IMR-90 (cell line): ENCODE data around the gene EMC8. TPM values are rescaled to one million over a fixed set of nuclear protein-coding genes. Genes with fewer than 3 reads are reported as not detected.

Experiments used
- ATAC-seq: fragments of 200-7000 bp; cut with Tn5 transposase; 2 replicates; pipeline ENCODE4 v1.9.1; 2020; ENCODE audit warnings: low read depth, mild to moderate bottlenecking, moderate library complexity
- BruUV-seq: library from RNA; stranded (reverse); fragments of 400-500 nt; replicated peaks from 2 replicates; lab custom pipeline; 2021; lab: Mats Ljungman, UMichigan
- CTCF ChIA-PET: fragments of 300-600 bp; formaldehyde crosslinking; extraction: SDS; loops from one replicate; lab custom pipeline; 2021; ENCODE audit warnings: antibody characterized with exemption; lab: Yijun Ruan, JAX
- POLR2A ChIA-PET: fragments of 300-600 bp; sonication (Branson Sonifier 250); formaldehyde crosslinking; loops from one replicate; lab custom pipeline; 2022; ENCODE audit warnings: antibody characterized with exemption; ENCODE audit not compliant: unreplicated experiment; lab: Charles Lee
- DNase-seq: peaks from one replicate; pipeline ENCODE4 v3.0.0; 2013
- H2AFZ ChIP-seq: replicated peaks from 2 replicates; pipeline ENCODE3; 2013; ENCODE audit warnings: low read length, mild to moderate bottlenecking; ENCODE audit not compliant: poor library complexity
- H2AK5ac ChIP-seq: 2 replicates; pipeline ENCODE4 v1.6.1; 2013; ENCODE audit warnings: low read depth, low read length, inconsistent platforms
- H2AK9ac ChIP-seq: replicated peaks from 2 replicates; pipeline ENCODE3; 2013; ENCODE audit warnings: mild to moderate bottlenecking, low read depth, low read length, moderate library complexity; ENCODE audit not compliant: poor library complexity
- H2BK120ac ChIP-seq: 2 replicates; pipeline ENCODE4 v1.6.1; 2013; ENCODE audit warnings: low read depth, low read length, inconsistent platforms
- H2BK15ac ChIP-seq: 3 replicates; pipeline ENCODE4 v1.6.1; 2013; ENCODE audit warnings: low read depth, low read length, inconsistent platforms
- H2BK20ac ChIP-seq: 2 replicates; pipeline ENCODE4 v1.6.1; 2013; ENCODE audit warnings: low read depth, mild to moderate bottlenecking, inconsistent platforms, low read length, moderate library complexity
- H2BK5ac ChIP-seq: 2 replicates; pipeline ENCODE4 v1.6.1; 2013; ENCODE audit warnings: mild to moderate bottlenecking, low read depth, low read length, inconsistent platforms; ENCODE audit not compliant: poor library complexity, severe bottlenecking
- H3K14ac ChIP-seq: replicated peaks from 2 replicates; pipeline ENCODE4 v1.6.1; 2013; ENCODE audit warnings: low read depth, low read length, inconsistent platforms
- H3K18ac ChIP-seq: 2 replicates; pipeline ENCODE4 v1.6.1; 2013; ENCODE audit warnings: low read depth, low read length, control low read depth
- H3K23ac ChIP-seq: 2 replicates; pipeline ENCODE4 v1.6.1; 2013; ENCODE audit warnings: low read depth, low read length, inconsistent platforms
- H3K27ac ChIP-seq: 2 replicates; pipeline ENCODE4 v1.5.1; 2013; ENCODE audit warnings: mild to moderate bottlenecking, control low read depth, low read length; ENCODE audit not compliant: insufficient read depth
- H3K27me3 ChIP-seq: 2 replicates; pipeline ENCODE4 v1.6.1; 2013; ENCODE audit warnings: low read length; ENCODE audit not compliant: control insufficient read depth, insufficient read depth
- H3K36me3 ChIP-seq: 2 replicates; pipeline ENCODE4 v1.6.1; 2013; ENCODE audit warnings: low read length, mixed read lengths; ENCODE audit not compliant: control insufficient read depth, insufficient read depth
- H3K4ac ChIP-seq: 2 replicates; pipeline ENCODE4 v1.6.1; 2013; ENCODE audit warnings: low read depth, low read length, inconsistent platforms
- H3K4me1 ChIP-seq: 2 replicates; pipeline ENCODE4 v1.6.1; 2013; ENCODE audit warnings: low read length, mixed read lengths; ENCODE audit not compliant: control insufficient read depth, insufficient read depth
- H3K4me2 ChIP-seq: 2 replicates; pipeline ENCODE4 v1.6.1; 2013; ENCODE audit warnings: low read depth, mild to moderate bottlenecking, control low read depth, low read length, moderate library complexity
- H3K4me3 ChIP-seq: 2 replicates; pipeline ENCODE4 v1.5.1; 2013; ENCODE audit warnings: low read depth, mild to moderate bottlenecking, control low read depth, low read length, moderate library complexity; ENCODE audit not compliant: insufficient read depth
- H3K56ac ChIP-seq: 2 replicates; pipeline ENCODE4 v1.6.1; 2013; ENCODE audit warnings: low read length, inconsistent platforms; ENCODE audit not compliant: insufficient read depth; ENCODE audit errors: extremely low read depth
- H3K79me1 ChIP-seq, 2 experiments: 2 replicates each; pipeline ENCODE4 v1.6.1; 2013; ENCODE audit warnings: low read length in 2 of 2, inconsistent platforms in 1 of 2, low read depth in 1 of 2
- H3K9ac ChIP-seq: 2 replicates; pipeline ENCODE4 v1.6.1; 2013; ENCODE audit warnings: low read depth, low read length, control low read depth
- H3K9me1 ChIP-seq: 2 replicates; pipeline ENCODE4 v1.6.1; 2013; ENCODE audit warnings: low read length, inconsistent platforms; ENCODE audit not compliant: insufficient read depth
- H3K9me3 ChIP-seq: 2 replicates; pipeline ENCODE4 v1.6.1; 2013; ENCODE audit warnings: low read length; ENCODE audit not compliant: control insufficient read depth, insufficient read depth
- H4K20me1 ChIP-seq: 2 replicates; pipeline ENCODE4 v1.6.1; 2013; ENCODE audit warnings: low read length, inconsistent platforms; ENCODE audit not compliant: insufficient read depth
- H4K5ac ChIP-seq: 2 replicates; pipeline ENCODE4 v1.6.1; 2013; ENCODE audit warnings: mild to moderate bottlenecking, low read depth, low read length, control low read depth
- H4K8ac ChIP-seq, 2 experiments: 2 replicates each; pipeline ENCODE4 v1.6.1; 2013; ENCODE audit warnings: low read depth in 2 of 2, low read length in 2 of 2, control low read depth in 1 of 2, inconsistent platforms in 1 of 2
- H4K91ac ChIP-seq: 2 replicates; pipeline ENCODE4 v1.6.1; 2013; ENCODE audit warnings: low read depth, low read length, inconsistent platforms; ENCODE audit not compliant: insufficient read depth
- CEBPB ChIP-seq: IDR thresholded peaks from 2 replicates; pipeline ENCODE4 v1.6.1; 2012; ENCODE audit warnings: low read depth, low read length, improper control_type of control experiment
- CHD1 ChIP-seq: IDR thresholded peaks from 2 replicates; pipeline ENCODE4 v1.6.1; 2012; ENCODE audit warnings: low read depth, low read length, improper control_type of control experiment
- ELK1 ChIP-seq: fragments of 150-350 bp; IDR thresholded peaks from 2 replicates; pipeline ENCODE4 v1.6.1; 2016; ENCODE audit warnings: low read depth, mild to moderate bottlenecking, low read length, moderate library complexity, borderline replicate concordance
- FOS ChIP-seq: fragments of 150-350 bp; IDR thresholded peaks from 2 replicates; pipeline ENCODE4 v1.6.1; 2016; ENCODE audit warnings: low read depth, low read length
- MAFK ChIP-seq: IDR thresholded peaks from 2 replicates; pipeline ENCODE4 v1.6.1; 2012; ENCODE audit warnings: low read depth, low read length, improper control_type of control experiment
- MXI1 ChIP-seq: IDR thresholded peaks from 2 replicates; pipeline ENCODE4 v1.6.1; 2012; ENCODE audit warnings: low read depth, mild to moderate bottlenecking, low read length, moderate library complexity, borderline replicate concordance
- RAD21 ChIP-seq: IDR thresholded peaks from 2 replicates; pipeline ENCODE4 v1.6.1; 2012; ENCODE audit warnings: low read length, improper control_type of control experiment
- WGBS, 2 experiments: methylation state at CpG; one replicate each; pipeline versions ENCODE4 v1.1.5 to v1.1.7; 2013; ENCODE audit warnings: missing lambda C conversion rate in 2 of 2; ENCODE audit not compliant: insufficient read length in 1 of 2; ENCODE audit errors: extremely low coverage in 2 of 2; 5-methylcytosine and 5-hydroxymethylcytosine counted together
- dilution Hi-C: fragments of 300-500 bp; cut with HindIII; formaldehyde crosslinking; loops from one replicate; pipeline ENCODE4 v1.14.3; 2018; ENCODE audit warnings: low sequenced_read_pairs; ENCODE audit not compliant: unreplicated experiment
- in situ Hi-C: fragments of 300-500 bp; cut with MboI; formaldehyde crosslinking; loops from 3 replicates; pipeline ENCODE4 v1.14.3; 2019; ENCODE audit warnings: low sequenced_read_pairs, inconsistent platforms, mixed read lengths
- intact Hi-C: fragments of 100-400 bp; cut with micrococcal nuclease; formaldehyde crosslinking; loops from 2 replicates; pipeline ENCODE4 v1.10.0; 2022
- polyA plus RNA-seq, 3 experiments: library from polyadenylated mRNA; depleted of rRNA; stranded (reverse); fragments of >200 nt; gene quantifications; 2 replicates each; pipeline ENCODE4 v1.2.3, GENCODE V29; 2012; ENCODE audit warnings: low replicate concordance in 1 of 3
- total RNA-seq: library from RNA; depleted of rRNA; stranded (reverse); fragments of >200 nt; gene quantifications from 2 replicates; pipeline ENCODE4 v1.2.3, GENCODE V29; 2012

Gene EMC8
- total and polyA plus RNA-seq, 2 of the 4 experiments (the other 2 are of a cell fraction), result 23.7 to 48.9 TPM

- in situ Hi-C loops, result loop anchor here (10.0 kb wide), 1 partner anchor 155 kb away; no protein-coding TSS in a partner anchor
Measured at GRCh38 chr16:85829751-85830445, 30.6 kb upstream of the EMC8 start.

More at GRCh38 chr16:85829751-85830445, 30.6 kb upstream of the EMC8 start:
- no peak overlapping the region for H3K14ac ChIP-seq
- no peak overlapping the region for H4K91ac ChIP-seq
- H2AFZ ChIP-seq, result no peak overlapping the region
- no peak overlapping the region for H3K4me2 ChIP-seq
- no peak overlapping the region for H2BK120ac ChIP-seq
- no peak overlapping the region for H3K27ac ChIP-seq
- BruUV-seq, result no TSS peak
- intact Hi-C loops (no loop called here), dilution Hi-C loops (no loop called here)
- H3K4ac ChIP-seq, result no peak overlapping the region
- no peaks in the 10 kb centered on the region for H3K79me1 ChIP-seq
- no peak overlapping the region for H3K18ac ChIP-seq
- no peaks in the 10 kb centered on the region for H4K20me1 ChIP-seq
- DNase-seq, result no peak
- no peaks in the 10 kb centered on the region for H3K36me3 ChIP-seq
- no peak overlapping the region for H4K8ac ChIP-seq
- no peak overlapping the region for H2BK5ac ChIP-seq
- H3K9me1 ChIP-seq, result no peaks in the 10 kb centered on the region
- no peak overlapping the region for H3K56ac ChIP-seq
- H3K4me1 ChIP-seq, result no peaks in the 10 kb centered on the region
- no peak overlapping the region for H2BK15ac ChIP-seq
- no peak overlapping the region for H4K5ac ChIP-seq
- POLR2A ChIA-PET, result no interaction called here
- WGBS, 2 experiments, result 70% methylated on average over 9 of the region's 24 CpGs; no CpG with 5 or more reads in 1 of the 2 experiments
- no peak overlapping the region for H2AK9ac ChIP-seq
- no peak overlapping the region for H2AK5ac ChIP-seq
- H3K9ac ChIP-seq, result no peak overlapping the region
- TF ChIP-seq CHD1 (no peak), CEBPB (no peak), MXI1 (no peak), ELK1 (no peak), FOS (no peak), MAFK (no peak), RAD21 (no peak)
- no peak for ATAC-seq
- no peak overlapping the region for H3K4me3 ChIP-seq
- no peak overlapping the region for H2BK20ac ChIP-seq
- peaks cover 49% of the 10 kb centered on the region for H3K27me3 ChIP-seq
- no peak overlapping the region for H3K23ac ChIP-seq
- CTCF ChIA-PET, result no interaction called here
- peaks cover 9% of the 10 kb centered on the region; the same call in 1 of the 2 replicates for H3K9me3 ChIP-seq
